RWPE1 (cell line): ENCODE data around the gene HOOK2.
"Not testable (repeated sequence)": the region's sequence is repeated elsewhere in the genome, so short reads cannot be mapped to it uniquely, and the experiment has no call there.

Experiments used
- CTCF ChIA-PET: fragments of 350-600 bp; sonication (Branson Sonifier 250); formaldehyde crosslinking; extraction: SDS; loops from one replicate; lab custom pipeline; 2021; lab: Yijun Ruan, JAX
- POLR2A ChIA-PET: fragments of 400-600 bp; formaldehyde crosslinking; extraction: SDS; loops from one replicate; lab custom pipeline; 2020; ENCODE audit warnings: antibody characterized with exemption; ENCODE audit not compliant: low non-redundant PET; lab: Yijun Ruan, JAX
- DNase-seq: peaks from one replicate; pipeline ENCODE4 v3.0.0; 2012; ENCODE audit warnings: low spot score
- H3K27ac ChIP-seq: fragments of 450-650 bp; 2 replicates; pipeline ENCODE4 v1.5.1; 2017
- CTCF ChIP-seq: fragments of 450-650 bp; conservative IDR thresholded peaks from 2 replicates; pipeline ENCODE4 v1.5.1; 2017; ENCODE audit warnings: low read depth, mild to moderate bottlenecking

HOOK2 gene

GRCh38 chr19:12774588-12775555, at the start of gene HOOK2:
Gene HOOK2, minus strand, starts transcription at chr19:12775552. Its CDS starts 103 bp downstream, at chr19:12775449.
- ChIA-PET POLR2A (interaction anchor here (1.0 to 4.3 kb wide), 3 partner anchors 15 to 17 kb away, joined by 4 to 120 read pairs (median 7); partner anchors contain the start of gene JUNB), CTCF (interaction anchor here (1.0 to 1.9 kb wide), 4 partner anchors 14 to 73 kb away, joined by 4 to 10 read pairs (median 6); no protein-coding TSS in a partner anchor)
- no peak for TF ChIP-seq CTCF
- H3K27ac ChIP-seq: peak within 1 kb of the TSS; percentile 99
- DNase-seq: peak; percentile 90

- TF ChIP-seq CTCF: no peak
- ChIA-PET CTCF (no interaction called here), POLR2A (no interaction called here)
- DNase-seq: no peak
- no peak overlapping the region for H3K27ac ChIP-seq
Observed at GRCh38 chr19:12821761-12822160, 46.4 kb upstream of the HOOK2 start.

- CTCF ChIA-PET, DNase-seq, POLR2A ChIA-PET, H3K27ac ChIP-seq: not testable (repeated sequence)
Observed at GRCh38 chr19:12817810-12818209, 42.5 kb upstream of the HOOK2 start.

GRCh38 chr19:12817188-12817587, 41.8 kb upstream of the HOOK2 start:
- H3K27ac ChIP-seq, DNase-seq, POLR2A ChIA-PET: not testable (repeated sequence)
- CTCF ChIA-PET: interaction anchor here (0.6 kb wide), 1 partner anchor 8 kb away, joined by 8 read pairs; no protein-coding TSS in a partner anchor

- ChIA-PET CTCF (no interaction called here), POLR2A (no interaction called here)
- H3K27ac ChIP-seq: no peak overlapping the region
- no peak for TF ChIP-seq CTCF
- DNase-seq: no peak
Observed at GRCh38 chr19:12815088-12815487, 39.7 kb upstream of the HOOK2 start.

- POLR2A ChIA-PET: interaction anchor here (0.6 kb wide), 1 partner anchor 115 kb away, joined by 4 read pairs; no protein-coding TSS in a partner anchor
- CTCF ChIA-PET: interaction anchor here (0.6 to 1.2 kb wide), 4 partner anchors 29 to 1037 kb away, joined by 3 to 4 read pairs (median 3); no protein-coding TSS in a partner anchor
- DNase-seq: peak; percentile 88
- H3K27ac ChIP-seq: peak within 1 kb of the TSS; percentile 76
- TF ChIP-seq CTCF: no peak
Observed at GRCh38 chr19:12806242-12807081, 31.1 kb upstream of the HOOK2 start, which contains the start of gene RNASEH2A. Gene RNASEH2A, plus strand, starts transcription at chr19:12806584. Its CDS starts 90 bp downstream, at chr19:12806674.

GRCh38 chr19:12804051-12804450, 28.7 kb upstream of the HOOK2 start:
- CTCF ChIA-PET: interaction anchor here (0.7 to 1.0 kb wide), 2 partner anchors 43 to 73 kb away, joined by 3 read pairs; no protein-coding TSS in a partner anchor
- no peak for TF ChIP-seq CTCF
- no peak for DNase-seq
- H3K27ac ChIP-seq: no peak overlapping the region
- POLR2A ChIA-PET: no interaction called here
